Tibial nerve (tissue), 4 donors: ENCODE data around the gene IL1RN. TPM values are rescaled to one million over a fixed set of nuclear protein-coding genes. Genes with fewer than 3 reads are reported as not detected.

Source experiments
- DNase-seq, 2 donors: peaks; one replicate each; pipeline ENCODE4 v3.0.0-alpha.2; 2019; ENCODE audit warnings: low spot score in 2 of 2
- H3K27ac ChIP-seq, 4 donors: fragments of 200-600 bp; sonication (generic) in 3 of 4; one replicate each; pipeline ENCODE4 v1.5.1; 2017 to 2019; ENCODE audit warnings: mild to moderate bottlenecking in 1 of 4
- H3K27me3 ChIP-seq, 2 donors: fragments of 200-600 bp; sonication (generic) in 1 of 2; one replicate each; pipeline versions ENCODE4 v1.5.1 to v1.6.0; 2017 to 2019
- H3K36me3 ChIP-seq, 3 donors: fragments of 200-600 bp; sonication (generic); one replicate each; pipeline ENCODE4 v1.5.1; 2018 to 2019
- H3K4me1 ChIP-seq, 4 donors: fragments of 200-600 bp; sonication (generic) in 3 of 4; one replicate each; pipeline ENCODE4 v1.5.1; 2017 to 2019
- H3K4me3 ChIP-seq, 4 donors: fragments of 200-600 bp; sonication (generic) in 3 of 4; one replicate each; pipeline ENCODE4 v1.5.1; 2017 to 2019; ENCODE audit warnings: mild to moderate bottlenecking in 1 of 4, moderate library complexity in 1 of 4
- H3K9me3 ChIP-seq, 4 donors: fragments of 200-600 bp; sonication (generic) in 3 of 4; one replicate each; pipeline ENCODE4 v1.5.1; 2017 to 2019
- EP300 ChIP-seq, 2 donors: sonication (generic); formaldehyde crosslinking; IDR thresholded peaks; one replicate each; pipeline ENCODE4 v1.6.1; 2017; ENCODE audit warnings: antibody characterized with exemption in 2 of 2, mild to moderate bottlenecking in 1 of 2
- POLR2A ChIP-seq, 2 donors: fragments of 450-650 bp; IDR thresholded peaks; one replicate each; pipeline ENCODE4 v1.6.1; 2017; ENCODE audit warnings: antibody characterized with exemption in 2 of 2, mild to moderate bottlenecking in 2 of 2, moderate library complexity in 2 of 2
- WGBS, 2 donors: methylation state at CpG; one replicate each; pipeline ENCODE4 v1.1.5; 2018; 5-methylcytosine and 5-hydroxymethylcytosine counted together
- small RNA-seq: library from RNA; depleted of rRNA; stranded (forward); fragments of <200 nt; gene quantifications from one replicate; pipeline ENCODE3, GENCODE V24; 2016
- total RNA-seq, 4 donors: library from RNA; depleted of rRNA; stranded (reverse); fragments of >200 nt; gene quantifications; one replicate each; pipeline ENCODE4 v1.1.0, GENCODE V29; 2016
- TF ChIP-seq, protein P1 (sequence below), 5 experiments: fragments of 200-600 bp in 3 of 5; fragments of 450-650 bp in 2 of 5; sonication (generic) in 3 of 5; IDR thresholded peaks; one replicate each; pipeline ENCODE4 v1.5.1; 2016 to 2019; ENCODE audit warnings: antibody characterized with exemption in 5 of 5, mild to moderate bottlenecking in 3 of 5, moderate library complexity in 2 of 5

IL1RN gene
- total RNA-seq, 4 donors from 2014 or later, result 0.59 TPM; not detected in 3

DNA sequence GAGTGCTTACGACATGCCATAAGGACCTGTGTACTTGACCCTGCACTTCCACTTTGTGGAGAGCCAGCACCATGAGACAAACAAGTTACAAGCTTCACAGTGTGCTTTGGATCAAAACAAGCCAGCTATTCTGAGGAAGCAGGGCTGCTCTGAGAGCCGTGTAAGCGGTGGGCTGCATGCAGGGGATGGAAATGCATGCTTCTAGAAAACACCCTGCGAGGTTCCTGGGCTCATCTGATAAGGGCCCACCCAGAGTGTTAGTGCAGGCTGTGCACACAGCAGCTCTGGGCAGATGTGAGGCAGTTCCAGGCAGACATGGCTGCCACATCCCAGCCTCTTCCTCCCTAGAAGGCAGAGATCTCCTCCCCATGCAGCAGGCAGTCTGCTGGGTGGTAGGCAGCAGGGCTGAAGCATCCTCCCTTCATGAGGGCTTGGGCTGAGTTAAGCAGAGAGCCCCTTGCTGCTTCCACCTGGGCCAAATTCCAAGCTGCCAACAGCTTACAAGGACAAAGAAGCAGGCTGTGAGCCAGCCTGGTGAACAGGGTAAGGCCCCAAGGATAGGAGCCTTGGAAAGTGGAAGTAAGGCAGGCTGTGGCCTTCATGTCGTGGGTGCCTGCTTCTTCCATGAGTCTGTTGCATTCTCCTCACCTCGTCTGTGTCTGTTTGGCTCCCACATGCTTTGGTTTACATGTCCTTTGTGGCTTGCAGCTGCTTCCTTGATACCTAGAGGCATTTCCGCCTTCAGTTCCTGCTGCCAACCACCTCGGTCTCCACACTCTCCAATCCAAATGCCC is 54.1 kb downstream of the IL1RN start:
- H3K4me1 ChIP-seq, result peaks cover 0 to 31% (median 15%) of the 10 kb centered on the region in 4 donors
- H3K27ac ChIP-seq, result peak overlapping the region in 1 of 4 donors; percentile 34
- H3K4me3 ChIP-seq, result no peak overlapping the region
- DNase-seq, result no peak
- no peaks in the 10 kb centered on the region for H3K9me3 ChIP-seq
- no peaks in the 10 kb centered on the region for H3K36me3 ChIP-seq
- TF ChIP-seq EP300 (IDR thresholded peaks at IDR 0.05), result no peak
- TF ChIP-seq, protein P1, sequence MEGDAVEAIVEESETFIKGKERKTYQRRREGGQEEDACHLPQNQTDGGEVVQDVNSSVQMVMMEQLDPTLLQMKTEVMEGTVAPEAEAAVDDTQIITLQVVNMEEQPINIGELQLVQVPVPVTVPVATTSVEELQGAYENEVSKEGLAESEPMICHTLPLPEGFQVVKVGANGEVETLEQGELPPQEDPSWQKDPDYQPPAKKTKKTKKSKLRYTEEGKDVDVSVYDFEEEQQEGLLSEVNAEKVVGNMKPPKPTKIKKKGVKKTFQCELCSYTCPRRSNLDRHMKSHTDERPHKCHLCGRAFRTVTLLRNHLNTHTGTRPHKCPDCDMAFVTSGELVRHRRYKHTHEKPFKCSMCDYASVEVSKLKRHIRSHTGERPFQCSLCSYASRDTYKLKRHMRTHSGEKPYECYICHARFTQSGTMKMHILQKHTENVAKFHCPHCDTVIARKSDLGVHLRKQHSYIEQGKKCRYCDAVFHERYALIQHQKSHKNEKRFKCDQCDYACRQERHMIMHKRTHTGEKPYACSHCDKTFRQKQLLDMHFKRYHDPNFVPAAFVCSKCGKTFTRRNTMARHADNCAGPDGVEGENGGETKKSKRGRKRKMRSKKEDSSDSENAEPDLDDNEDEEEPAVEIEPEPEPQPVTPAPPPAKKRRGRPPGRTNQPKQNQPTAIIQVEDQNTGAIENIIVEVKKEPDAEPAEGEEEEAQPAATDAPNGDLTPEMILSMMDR (IDR thresholded peaks at IDR 0.05), result no peak
- no peak for TF ChIP-seq POLR2A (IDR thresholded peaks at IDR 0.05)
- no peaks in the 10 kb centered on the region for H3K27me3 ChIP-seq
- WGBS, 2 donors, result 50 to 55% methylated on average over 8 of the region's 8 CpGs

DNA sequence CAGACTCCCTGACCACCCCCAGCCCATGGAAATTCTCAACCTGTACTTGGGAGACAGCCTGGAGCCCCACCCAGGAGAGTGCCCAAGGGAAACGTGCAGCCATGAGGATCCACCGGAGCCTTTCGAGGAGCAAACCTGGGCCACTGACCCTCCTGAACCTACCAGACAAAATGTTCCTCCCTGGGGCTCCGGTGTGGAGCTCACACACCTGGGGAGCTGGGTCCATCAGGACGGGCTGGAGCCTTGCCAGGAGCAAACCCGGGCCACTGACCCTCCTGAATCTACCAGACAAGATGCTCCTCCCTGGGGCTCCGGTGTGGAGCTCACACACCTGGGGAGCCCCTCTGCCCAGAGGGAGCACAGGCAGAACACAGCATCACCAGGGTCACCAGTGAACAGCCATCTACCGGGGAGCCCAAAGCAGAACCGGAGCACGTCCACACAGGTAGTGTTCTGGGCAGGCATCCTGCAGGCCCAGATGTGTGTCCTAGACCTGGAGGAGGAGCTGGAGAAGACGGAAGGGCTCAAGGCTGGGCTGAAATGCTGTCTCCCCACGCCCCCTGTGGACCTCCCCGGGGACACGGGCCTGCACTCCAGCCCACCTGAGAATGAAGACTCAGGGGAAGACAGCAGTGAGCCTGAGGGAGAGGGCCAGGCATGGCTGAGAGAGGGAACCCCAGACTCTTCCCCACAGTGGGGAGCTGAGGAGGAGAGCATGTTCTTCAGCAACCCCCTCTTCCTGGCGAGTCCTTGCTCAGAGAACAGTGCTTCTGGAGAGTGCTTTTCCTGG is 55.3 kb downstream of the IL1RN start:
- no peak for DNase-seq
- Histone ChIP-seq H3K4me3 (no peak overlapping the region), H3K36me3 (no peaks in the 10 kb centered on the region), H3K9me3 (no peaks in the 10 kb centered on the region), H3K27ac (no peak overlapping the region), H3K27me3 (no peaks in the 10 kb centered on the region), H3K4me1 (peaks cover 0 to 31% (median 17%) of the 10 kb centered on the region in 4 donors)
- TF ChIP-seq, protein P1 (IDR thresholded peaks at IDR 0.05), result no peak
- TF ChIP-seq EP300 (IDR thresholded peaks at IDR 0.05), result no peak
- no peak for TF ChIP-seq POLR2A (IDR thresholded peaks at IDR 0.05)
- WGBS, 2 donors, result 90 to 96% methylated on average over 11 of the region's 15 CpGs

DNA sequence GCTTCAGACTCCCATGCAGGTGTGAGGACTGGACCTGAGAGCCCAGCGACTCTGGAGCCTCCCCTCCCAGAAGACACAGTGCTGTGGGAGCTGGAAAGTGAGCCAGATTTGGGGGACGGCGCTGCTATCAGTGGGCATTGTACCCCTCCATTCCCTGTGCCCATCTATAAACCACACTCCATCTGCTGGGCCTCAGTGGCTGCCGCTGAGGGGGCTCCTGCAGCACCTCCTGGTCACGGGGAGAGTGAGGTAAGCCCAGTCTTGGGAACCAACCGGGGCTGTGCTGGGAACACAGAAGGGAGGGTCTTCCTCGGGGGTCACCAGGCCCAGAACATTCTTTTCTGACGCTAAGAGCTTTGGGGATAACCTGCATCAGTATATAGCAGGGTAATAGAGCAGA is 55.9 kb downstream of the IL1RN start:
- WGBS, 2 donors, result 92 to 93% methylated on average over 7 to 8 of the region's 8 CpGs
- Histone ChIP-seq H3K4me3 (no peak overlapping the region), H3K27ac (no peak overlapping the region), H3K27me3 (no peaks in the 10 kb centered on the region), H3K4me1 (peaks cover 0 to 31% (median 17%) of the 10 kb centered on the region in 4 donors), H3K36me3 (no peaks in the 10 kb centered on the region), H3K9me3 (no peaks in the 10 kb centered on the region)
- TF ChIP-seq POLR2A (IDR thresholded peaks at IDR 0.05), result no peak
- no peak for TF ChIP-seq EP300 (IDR thresholded peaks at IDR 0.05)
- TF ChIP-seq, protein P1 (IDR thresholded peaks at IDR 0.05), result no peak
- DNase-seq, result no peak

Small RNA genes lying within 50 kb of the gene (small RNA-seq; reads per million reads assigned to genes)
- gene RNU6-1180P, result not detected

Other genes with a start within 250 kb of the IL1RN start
- gene IL37, start 216.4 kb upstream of the IL1RN start, total RNA-seq, result not detected
- not detected for gene IL36G, start 149.6 kb upstream of the IL1RN start, total RNA-seq
- not detected for gene IL36A, start 122.1 kb upstream of the IL1RN start, total RNA-seq
- gene IL36B, start 74.7 kb upstream of the IL1RN start, total RNA-seq, result not detected
- not detected for gene IL36RN, start 68.4 kb upstream of the IL1RN start, total RNA-seq
- not detected for gene IL1F10, start 59.6 kb upstream of the IL1RN start, total RNA-seq
- 10 to 100 TPM in 3 of 4 donors, 1 to 10 TPM in 1; 8.7 to 20.7 (median 11.3) TPM for gene PSD4, start 46.4 kb downstream of the IL1RN start, total RNA-seq
- gene PAX8, start 151.3 kb downstream of the IL1RN start, total RNA-seq, result 10 to 100 TPM in 1 of 4 donors, 1 to 10 TPM in 3; 2.2 to 11.4 (median 5.2) TPM